Measurements from ENCODE around the gene RAX2. TPM values are rescaled to one million over a fixed set of nuclear protein-coding genes. Genes with fewer than 3 reads are reported as not detected.

Gene RAX2
- total and polyA plus RNA-seq, 10 of the 15 experiments (the other 5 are each of a cell fraction or from before 2014, with no cell fraction given), result not detected

DNA sequence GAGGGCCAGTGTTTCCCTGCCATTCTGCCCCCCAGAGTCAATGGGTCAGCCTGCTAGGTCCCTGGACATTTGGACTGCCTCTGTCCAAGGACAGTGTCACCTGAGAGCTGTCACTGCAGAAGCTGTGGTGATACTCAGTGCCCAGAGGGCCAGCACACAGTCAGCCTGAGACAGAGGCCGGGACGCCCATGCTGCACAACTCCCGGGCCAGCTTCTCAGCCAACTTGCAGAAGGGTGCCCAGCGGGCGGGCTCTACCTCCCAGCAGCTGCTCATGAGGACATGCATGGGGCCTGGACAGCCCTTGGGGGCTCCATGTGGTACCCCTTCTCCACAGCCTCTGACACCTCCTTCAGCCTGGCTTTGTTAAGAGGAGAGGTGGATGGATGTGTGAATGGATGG, 3.8 kb upstream of the RAX2 start:
- FAIRE-seq (no peak), DNase-seq (ENCODE audit: low read depth, low spot score) (no peak), ATAC-seq (no peak)
- no peaks in the 10 kb centered on the region for H3K36me3 ChIP-seq (ENCODE audit: control insufficient read depth in 2 of 2, insufficient read depth in 2 of 2, low read length in 1 of 2)
- H3K9me3 ChIP-seq (replicated peaks; ENCODE audit: control insufficient read depth, insufficient read depth, low read length), result no peaks in the 10 kb centered on the region; the same call in 2 of the 3 replicates
- no peak overlapping the region for H3K9ac ChIP-seq (ENCODE audit: control insufficient read depth, insufficient read depth, low read length)
- ChIA-PET SMC1A (ENCODE audit: uncharacterized antibody, unreplicated experiment) (no interaction called here), RAD21 (ENCODE audit: unreplicated experiment) (no interaction called here), CTCF (no interaction called here), POLR2A (no interaction called here)
- no peaks in the 10 kb centered on the region for H4K20me1 ChIP-seq (ENCODE audit: control insufficient read depth, insufficient read depth)
- H3K4me3 ChIP-seq, result no peak overlapping the region
- H2AFZ ChIP-seq (ENCODE audit: control insufficient read depth, low read depth, low read length), result no peak overlapping the region
- intact Hi-C loops (cut with micrococcal nuclease; ENCODE audit: unreplicated experiment) (no loop called here), in situ Hi-C loops (cut with MboI) (no loop called here)
- no peak for TF ChIP-seq SMAD1 (IDR thresholded peaks at IDR 0.05; ENCODE audit: low read depth, partially characterized antibody)
- TF ChIP-seq ZZZ3 (IDR thresholded peaks at IDR 0.05; ENCODE audit: control insufficient read depth, insufficient read length, low read depth), result no peak
- no peak for TF ChIP-seq WRNIP1 (IDR thresholded peaks at IDR 0.05; ENCODE audit: borderline replicate concordance, low read depth, low read length)
- TF ChIP-seq STAT3 (IDR thresholded peaks at IDR 0.05; ENCODE audit: low read depth, low read length), result no peak
- 20% methylated on average over 5 of the region's 5 CpGs for WGBS (ENCODE audit: insufficient coverage, insufficient replicate concordance, low lambda C conversion rate, missing lambda C conversion rate)
- no peaks in the 10 kb centered on the region for H3K4me1 ChIP-seq (ENCODE audit: control insufficient read depth, insufficient read depth, low read length)
- H3K27ac ChIP-seq (ENCODE audit: control insufficient read depth, insufficient read depth), result no peak overlapping the region
- no TSS peak for BruUV-seq (replicated peaks)
- H3K4me2 ChIP-seq (ENCODE audit: control insufficient read depth, insufficient read depth), result no peak overlapping the region
- no peaks in the 10 kb centered on the region for H3K79me2 ChIP-seq (ENCODE audit: control insufficient read depth, insufficient read depth, low read length)
- H3K27me3 ChIP-seq (replicated peaks in 1 of 2; ENCODE audit: control insufficient read depth in 2 of 2, insufficient read depth in 2 of 2, low read length in 1 of 2), result no peaks in the 10 kb centered on the region

DNA sequence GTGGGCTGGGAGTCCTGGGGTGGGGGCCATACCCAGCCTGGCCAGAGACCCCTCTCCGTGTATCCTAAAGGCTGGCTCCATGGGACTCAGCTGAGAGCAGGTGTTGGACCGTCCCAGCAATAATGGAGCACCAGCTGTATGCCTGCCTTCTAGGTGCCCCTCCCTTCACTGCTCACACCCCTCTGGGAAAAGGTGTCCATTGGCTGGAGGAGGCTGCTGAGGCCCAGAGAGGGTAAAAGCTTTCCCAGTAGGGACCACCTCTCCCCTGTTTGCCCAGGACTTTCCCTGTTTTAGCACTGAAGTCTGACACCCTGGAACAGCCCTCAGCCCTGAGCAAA, 3.3 kb upstream of the RAX2 start:
- Histone ChIP-seq H3K9me3 (replicated peaks; ENCODE audit: control insufficient read depth, insufficient read depth, low read length) (no peaks in the 10 kb centered on the region; the same call in 2 of the 3 replicates), H3K36me3 (ENCODE audit: control insufficient read depth in 2 of 2, insufficient read depth in 2 of 2, low read length in 1 of 2) (no peaks in the 10 kb centered on the region), H3K4me1 (ENCODE audit: control insufficient read depth, insufficient read depth, low read length) (no peaks in the 10 kb centered on the region), H3K4me3 (no peak overlapping the region), H3K4me2 (ENCODE audit: control insufficient read depth, insufficient read depth) (no peak overlapping the region), H3K9ac (ENCODE audit: control insufficient read depth, insufficient read depth, low read length) (no peak overlapping the region), H3K27me3 (replicated peaks in 1 of 2; ENCODE audit: control insufficient read depth in 2 of 2, insufficient read depth in 2 of 2, low read length in 1 of 2) (no peaks in the 10 kb centered on the region), H4K20me1 (ENCODE audit: control insufficient read depth, insufficient read depth) (no peaks in the 10 kb centered on the region), H3K27ac (ENCODE audit: control insufficient read depth, insufficient read depth) (no peak overlapping the region), H3K79me2 (ENCODE audit: control insufficient read depth, insufficient read depth, low read length) (no peaks in the 10 kb centered on the region), H2AFZ (ENCODE audit: control insufficient read depth, low read depth, low read length) (no peak overlapping the region)
- CTCF ChIA-PET, result no interaction called here
- SMC1A ChIA-PET (ENCODE audit: uncharacterized antibody, unreplicated experiment), result no interaction called here
- FAIRE-seq, result no peak
- WGBS (ENCODE audit: insufficient coverage, insufficient replicate concordance, low lambda C conversion rate, missing lambda C conversion rate), result 5% methylated on average over 2 of the region's 2 CpGs
- no peak for TF ChIP-seq RB1 (IDR thresholded peaks at IDR 0.05; ENCODE audit: borderline replicate concordance)
- TF ChIP-seq, protein P1, sequence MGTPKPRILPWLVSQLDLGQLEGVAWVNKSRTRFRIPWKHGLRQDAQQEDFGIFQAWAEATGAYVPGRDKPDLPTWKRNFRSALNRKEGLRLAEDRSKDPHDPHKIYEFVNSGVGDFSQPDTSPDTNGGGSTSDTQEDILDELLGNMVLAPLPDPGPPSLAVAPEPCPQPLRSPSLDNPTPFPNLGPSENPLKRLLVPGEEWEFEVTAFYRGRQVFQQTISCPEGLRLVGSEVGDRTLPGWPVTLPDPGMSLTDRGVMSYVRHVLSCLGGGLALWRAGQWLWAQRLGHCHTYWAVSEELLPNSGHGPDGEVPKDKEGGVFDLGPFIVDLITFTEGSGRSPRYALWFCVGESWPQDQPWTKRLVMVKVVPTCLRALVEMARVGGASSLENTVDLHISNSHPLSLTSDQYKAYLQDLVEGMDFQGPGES (IDR thresholded peaks at IDR 0.05), result no peak
- TF ChIP-seq YBX1 (IDR thresholded peaks at IDR 0.05), result no peak
- no peak for TF ChIP-seq FOS (IDR thresholded peaks at IDR 0.05; ENCODE audit: borderline replicate concordance, extremely low read depth, insufficient read length)
- TF ChIP-seq, protein P2, sequence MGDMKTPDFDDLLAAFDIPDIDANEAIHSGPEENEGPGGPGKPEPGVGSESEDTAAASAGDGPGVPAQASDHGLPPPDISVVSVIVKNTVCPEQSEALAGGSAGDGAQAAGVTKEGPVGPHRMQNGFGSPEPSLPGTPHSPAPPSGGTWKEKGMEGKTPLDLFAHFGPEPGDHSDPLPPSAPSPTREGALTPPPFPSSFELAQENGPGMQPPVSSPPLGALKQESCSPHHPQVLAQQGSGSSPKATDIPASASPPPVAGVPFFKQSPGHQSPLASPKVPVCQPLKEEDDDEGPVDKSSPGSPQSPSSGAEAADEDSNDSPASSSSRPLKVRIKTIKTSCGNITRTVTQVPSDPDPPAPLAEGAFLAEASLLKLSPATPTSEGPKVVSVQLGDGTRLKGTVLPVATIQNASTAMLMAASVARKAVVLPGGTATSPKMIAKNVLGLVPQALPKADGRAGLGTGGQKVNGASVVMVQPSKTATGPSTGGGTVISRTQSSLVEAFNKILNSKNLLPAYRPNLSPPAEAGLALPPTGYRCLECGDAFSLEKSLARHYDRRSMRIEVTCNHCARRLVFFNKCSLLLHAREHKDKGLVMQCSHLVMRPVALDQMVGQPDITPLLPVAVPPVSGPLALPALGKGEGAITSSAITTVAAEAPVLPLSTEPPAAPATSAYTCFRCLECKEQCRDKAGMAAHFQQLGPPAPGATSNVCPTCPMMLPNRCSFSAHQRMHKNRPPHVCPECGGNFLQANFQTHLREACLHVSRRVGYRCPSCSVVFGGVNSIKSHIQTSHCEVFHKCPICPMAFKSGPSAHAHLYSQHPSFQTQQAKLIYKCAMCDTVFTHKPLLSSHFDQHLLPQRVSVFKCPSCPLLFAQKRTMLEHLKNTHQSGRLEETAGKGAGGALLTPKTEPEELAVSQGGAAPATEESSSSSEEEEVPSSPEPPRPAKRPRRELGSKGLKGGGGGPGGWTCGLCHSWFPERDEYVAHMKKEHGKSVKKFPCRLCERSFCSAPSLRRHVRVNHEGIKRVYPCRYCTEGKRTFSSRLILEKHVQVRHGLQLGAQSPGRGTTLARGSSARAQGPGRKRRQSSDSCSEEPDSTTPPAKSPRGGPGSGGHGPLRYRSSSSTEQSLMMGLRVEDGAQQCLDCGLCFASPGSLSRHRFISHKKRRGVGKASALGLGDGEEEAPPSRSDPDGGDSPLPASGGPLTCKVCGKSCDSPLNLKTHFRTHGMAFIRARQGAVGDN (IDR thresholded peaks at IDR 0.05), result no peak
- TF ChIP-seq JUND (IDR thresholded peaks at IDR 0.05; ENCODE audit: low read depth, low read length), result no peak
- TF ChIP-seq SIN3A (IDR thresholded peaks at IDR 0.05; ENCODE audit: low read depth, low read length), result no peak
- no peak for TF ChIP-seq GABPA (IDR thresholded peaks at IDR 0.05; ENCODE audit: low read depth)
- no peak for TF ChIP-seq MTA3 (IDR thresholded peaks at IDR 0.05; ENCODE audit: borderline replicate concordance, low read length)
- no peak for TF ChIP-seq CHD4 (IDR thresholded peaks at IDR 0.05)
- no peak for TF ChIP-seq DPF2 (IDR thresholded peaks at IDR 0.05)
- no peak for ATAC-seq
- POLR2A ChIA-PET, result no interaction called here
- no peak for DNase-seq (ENCODE audit: low read depth, low spot score)
- BruUV-seq (replicated peaks), result no TSS peak
- RAD21 ChIA-PET (ENCODE audit: unreplicated experiment), result no interaction called here
- in situ Hi-C loops (cut with MboI), result no loop called here
- intact Hi-C loops (cut with micrococcal nuclease; ENCODE audit: unreplicated experiment), result no loop called here
